ENCODE data around the gene NDFIP1.

NDFIP1 gene

DNA sequence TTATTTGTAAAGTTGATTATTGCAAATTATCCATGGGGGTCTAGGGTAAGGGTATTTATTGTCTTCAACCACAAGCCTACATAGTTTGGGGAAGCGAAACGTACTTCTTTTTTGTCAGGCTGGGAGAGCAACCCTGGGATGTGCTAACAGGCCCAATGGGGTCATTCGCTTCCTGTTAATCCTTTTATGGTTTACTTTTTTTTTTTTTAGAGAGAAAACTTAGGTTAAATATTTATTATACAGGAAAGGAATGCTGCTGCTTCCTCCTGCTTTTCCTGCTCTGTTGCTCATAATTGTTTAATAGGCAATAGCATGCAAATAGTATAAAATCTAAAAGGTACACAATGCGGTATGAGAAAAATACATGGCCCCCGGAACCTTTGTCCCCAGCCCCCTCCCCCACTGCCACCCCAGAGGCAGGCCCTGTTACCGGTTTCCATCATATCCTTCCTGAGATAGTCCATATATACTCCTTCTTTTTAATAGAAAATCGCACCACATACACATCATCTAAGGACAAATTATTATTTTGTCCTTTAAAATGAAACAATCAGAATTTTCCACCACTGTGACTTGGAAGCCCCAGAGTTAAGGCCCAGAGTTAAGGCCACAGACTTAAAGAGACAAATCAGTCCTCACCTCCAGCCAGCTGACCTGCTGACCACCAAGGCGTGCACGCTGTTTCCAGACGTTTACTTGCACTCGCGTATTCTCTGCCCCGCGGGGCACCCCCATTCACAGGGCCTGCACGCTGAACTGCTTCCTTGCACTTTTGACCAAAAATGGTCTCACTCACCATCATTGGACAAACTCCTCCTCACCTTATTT, 83.9 kb downstream of the NDFIP1 start:
- no peak for DNase-seq (ENCODE audit: low read depth)
- TF ChIP-seq MAX (IDR thresholded peaks at IDR 0.05; ENCODE audit: low read depth, low read length) (no peak), POLR2A (IDR thresholded peaks at IDR 0.05; ENCODE audit: extremely low read depth, insufficient read length) (no peak), MYC (IDR thresholded peaks at IDR 0.05; ENCODE audit: low read depth, low read length) (no peak)
- TF ChIP-seq, protein P1, sequence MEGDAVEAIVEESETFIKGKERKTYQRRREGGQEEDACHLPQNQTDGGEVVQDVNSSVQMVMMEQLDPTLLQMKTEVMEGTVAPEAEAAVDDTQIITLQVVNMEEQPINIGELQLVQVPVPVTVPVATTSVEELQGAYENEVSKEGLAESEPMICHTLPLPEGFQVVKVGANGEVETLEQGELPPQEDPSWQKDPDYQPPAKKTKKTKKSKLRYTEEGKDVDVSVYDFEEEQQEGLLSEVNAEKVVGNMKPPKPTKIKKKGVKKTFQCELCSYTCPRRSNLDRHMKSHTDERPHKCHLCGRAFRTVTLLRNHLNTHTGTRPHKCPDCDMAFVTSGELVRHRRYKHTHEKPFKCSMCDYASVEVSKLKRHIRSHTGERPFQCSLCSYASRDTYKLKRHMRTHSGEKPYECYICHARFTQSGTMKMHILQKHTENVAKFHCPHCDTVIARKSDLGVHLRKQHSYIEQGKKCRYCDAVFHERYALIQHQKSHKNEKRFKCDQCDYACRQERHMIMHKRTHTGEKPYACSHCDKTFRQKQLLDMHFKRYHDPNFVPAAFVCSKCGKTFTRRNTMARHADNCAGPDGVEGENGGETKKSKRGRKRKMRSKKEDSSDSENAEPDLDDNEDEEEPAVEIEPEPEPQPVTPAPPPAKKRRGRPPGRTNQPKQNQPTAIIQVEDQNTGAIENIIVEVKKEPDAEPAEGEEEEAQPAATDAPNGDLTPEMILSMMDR (IDR thresholded peaks at IDR 0.05; ENCODE audit: low read depth, low read length), result no peak

GRCh38 chr5:142193114-142193428, 84.5 kb downstream of the NDFIP1 start:
- TF ChIP-seq MAX (IDR thresholded peaks at IDR 0.05; ENCODE audit: low read depth, low read length) (no peak), MYC (IDR thresholded peaks at IDR 0.05; ENCODE audit: low read depth, low read length) (no peak), POLR2A (IDR thresholded peaks at IDR 0.05; ENCODE audit: extremely low read depth, insufficient read length) (no peak)
- TF ChIP-seq, protein P1 (IDR thresholded peaks at IDR 0.05; ENCODE audit: low read depth, low read length), result no peak
- DNase-seq (ENCODE audit: low read depth), result no peak
- no peak overlapping the region for H3K4me3 ChIP-seq (ENCODE audit: low read depth, low read length)

More for the DNA sequence above, 83.9 kb downstream of the NDFIP1 start:
- H3K4me3 ChIP-seq (ENCODE audit: low read depth, low read length), result no peak overlapping the region

DNA sequence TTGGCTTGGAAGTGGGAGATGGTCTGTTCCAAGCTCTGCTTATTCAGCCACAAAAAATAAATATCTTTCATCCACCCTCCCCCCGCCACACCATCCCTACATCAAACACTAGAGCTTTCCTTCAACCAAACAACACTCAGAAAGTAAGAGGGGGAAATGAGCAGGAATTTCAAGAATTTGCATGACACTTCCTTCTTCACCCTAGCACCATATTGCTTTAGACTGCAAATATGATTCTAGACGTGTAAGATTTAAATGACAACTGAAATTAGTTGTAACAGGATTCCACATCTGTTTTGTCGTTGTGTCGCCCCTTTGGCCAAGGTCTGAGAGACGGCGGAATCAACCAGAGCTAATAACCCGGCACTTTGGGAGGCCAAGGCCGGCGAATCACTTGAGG, 88.5 kb downstream of the NDFIP1 start:
- no peak overlapping the region for H3K4me3 ChIP-seq (ENCODE audit: low read depth, low read length)
- no peak for DNase-seq (ENCODE audit: low read depth)
- no peak for TF ChIP-seq MYC (IDR thresholded peaks at IDR 0.05; ENCODE audit: low read depth, low read length)
- no peak for TF ChIP-seq POLR2A (IDR thresholded peaks at IDR 0.05; ENCODE audit: extremely low read depth, insufficient read length)
- TF ChIP-seq, protein P1 (IDR thresholded peaks at IDR 0.05; ENCODE audit: low read depth, low read length), result no peak
- TF ChIP-seq MAX (IDR thresholded peaks at IDR 0.05; ENCODE audit: low read depth, low read length), result no peak

- no peak for DNase-seq (ENCODE audit: low read depth)
- no peak overlapping the region for H3K4me3 ChIP-seq (ENCODE audit: low read depth, low read length)
- TF ChIP-seq POLR2A (IDR thresholded peaks at IDR 0.05; ENCODE audit: extremely low read depth, insufficient read length), result no peak
- TF ChIP-seq MYC (IDR thresholded peaks at IDR 0.05; ENCODE audit: low read depth, low read length), result no peak
- TF ChIP-seq MAX (IDR thresholded peaks at IDR 0.05; ENCODE audit: low read depth, low read length), result no peak
- TF ChIP-seq, protein P1 (IDR thresholded peaks at IDR 0.05; ENCODE audit: low read depth, low read length), result no peak
Observed at GRCh38 chr5:142197781-142198180, 89.2 kb downstream of the NDFIP1 start.

- DNase-seq (ENCODE audit: low read depth), result no peak
- H3K4me3 ChIP-seq (ENCODE audit: low read depth, low read length), result no peak overlapping the region
- no peak for TF ChIP-seq MYC (IDR thresholded peaks at IDR 0.05; ENCODE audit: low read depth, low read length)
- TF ChIP-seq POLR2A (IDR thresholded peaks at IDR 0.05; ENCODE audit: extremely low read depth, insufficient read length), result no peak
- TF ChIP-seq, protein P1 (IDR thresholded peaks at IDR 0.05; ENCODE audit: low read depth, low read length), result no peak
- no peak for TF ChIP-seq MAX (IDR thresholded peaks at IDR 0.05; ENCODE audit: low read depth, low read length)
Observed at GRCh38 chr5:142199388-142199787, 90.8 kb downstream of the NDFIP1 start.

Measured in NB4 (cell line).